GM13977 (cell line): Measurements from ENCODE around the gene GALNT7.

ENCODE experiments used
- DNase-seq: peaks from one replicate; pipeline ENCODE4 v3.0.0; 2012; ENCODE audit warnings: low spot score
- CTCF ChIP-seq: IDR thresholded peaks from 2 replicates; pipeline ENCODE4 v1.5.1; 2012; ENCODE audit warnings: mild to moderate bottlenecking, control low read depth; ENCODE audit not compliant: insufficient read depth; ENCODE audit errors: extremely low read depth, missing control alignments
- in situ Hi-C: fragments of 300-500 bp; cut with MboI; formaldehyde crosslinking; loops from one replicate; pipeline ENCODE4 v1.12.0; 2022; ENCODE audit warnings: low sequenced_read_pairs, low pct_unique_long_range_greater_than_20kb, mixed read lengths, inconsistent platforms; ENCODE audit not compliant: unreplicated experiment

GALNT7 gene

DNA sequence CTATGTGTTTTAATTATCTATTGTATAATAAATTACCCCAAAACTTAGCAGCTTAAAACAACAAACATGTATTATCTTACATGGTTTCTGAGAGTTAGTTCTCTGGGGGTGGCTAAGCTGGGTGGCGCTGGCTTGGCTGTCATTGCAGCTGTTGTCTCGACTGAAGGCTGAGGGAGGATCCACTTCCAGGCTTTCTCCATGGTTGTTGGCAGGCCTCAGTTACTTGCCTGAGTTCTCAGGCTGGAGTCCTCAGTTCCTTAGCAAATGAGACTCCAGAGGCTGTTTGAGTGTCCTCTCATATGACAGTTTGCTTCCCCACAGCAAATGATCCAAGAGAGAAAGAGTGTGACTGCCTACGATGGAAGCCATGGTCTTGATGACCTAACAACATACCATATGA, 23.5 kb upstream of the GALNT7 start:
- TF ChIP-seq CTCF: no peak
- no peak for DNase-seq
- in situ Hi-C loops: no loop called here

GRCh38 chr4:173146456-173146855, 22.2 kb upstream of the GALNT7 start:
- DNase-seq: no peak
- TF ChIP-seq CTCF: no peak
- in situ Hi-C loops: no loop called here

DNA sequence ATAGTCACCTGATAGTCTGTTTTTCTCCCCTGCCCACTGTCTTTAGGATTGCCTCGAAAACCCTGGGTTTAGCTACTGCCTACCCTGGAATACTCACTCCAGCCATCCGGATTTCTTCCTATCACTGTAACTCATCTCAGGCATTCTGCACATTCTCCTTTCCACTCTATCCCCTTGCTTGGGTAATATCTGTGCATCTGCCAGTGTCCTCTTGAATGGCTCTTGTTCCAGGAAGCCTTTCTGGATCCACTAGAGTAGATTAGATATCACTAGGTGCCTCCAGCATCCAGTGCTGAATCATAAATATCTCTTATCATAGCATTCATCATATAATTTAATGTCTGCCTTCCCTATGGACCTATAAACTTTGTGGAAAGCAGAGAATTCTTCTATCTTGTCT, 17.1 kb upstream of the GALNT7 start:
- in situ Hi-C loops: no loop called here

DNA sequence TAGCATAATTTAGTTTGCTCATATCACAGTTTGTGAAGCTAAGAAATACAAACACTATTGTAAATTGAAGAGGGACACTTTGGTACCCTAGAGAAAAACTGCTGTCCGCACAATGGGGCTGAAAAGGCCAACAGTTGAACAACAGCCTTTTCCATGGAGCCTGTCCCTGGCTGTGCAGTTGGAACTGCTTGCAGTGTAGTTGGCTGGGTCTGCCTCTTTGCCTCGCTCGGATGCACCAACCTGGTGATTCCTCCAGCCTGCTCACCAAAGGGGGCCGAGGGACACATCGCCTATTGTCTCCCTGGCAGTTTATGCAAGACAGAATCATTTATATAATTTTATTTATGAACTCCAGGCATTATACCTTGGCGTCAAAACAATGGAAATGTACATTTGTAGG, 16.5 kb upstream of the GALNT7 start:
- in situ Hi-C loops: no loop called here
- no peak for TF ChIP-seq CTCF
- DNase-seq: no peak

More for the DNA sequence above, 17.1 kb upstream of the GALNT7 start:
- TF ChIP-seq CTCF: no peak
- DNase-seq: no peak

- DNase-seq: no peak
- in situ Hi-C loops: no loop called here
- TF ChIP-seq CTCF: no peak
These were observed 15.2 kb upstream of the GALNT7 start for GRCh38 chr4:173153445-173153844.

DNA sequence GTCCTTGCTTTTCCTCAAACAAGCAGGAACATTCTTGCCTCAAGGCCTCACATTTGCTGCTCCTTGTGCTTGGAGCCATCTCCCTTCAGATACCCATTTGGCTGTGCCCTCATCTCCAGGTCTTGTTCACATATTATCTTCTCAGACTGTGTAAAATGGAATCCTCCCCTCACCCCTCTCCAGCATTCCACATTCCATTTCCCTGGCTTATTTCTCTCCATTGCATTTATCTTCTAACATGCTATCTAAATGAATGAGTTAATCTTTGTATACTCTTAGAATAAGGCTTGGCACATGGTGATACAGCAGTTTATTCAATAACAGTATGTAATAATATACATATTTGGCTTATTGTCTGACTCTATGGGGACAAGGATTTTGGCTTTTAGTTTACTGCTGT, 8.8 kb upstream of the GALNT7 start:
- no peak for TF ChIP-seq CTCF
- in situ Hi-C loops: no loop called here
- no peak for DNase-seq

- in situ Hi-C loops: no loop called here
- no peak for DNase-seq
- no peak for TF ChIP-seq CTCF
These were observed 7.7 kb upstream of the GALNT7 start for GRCh38 chr4:173160871-173161270.
